HG03139 (cell line): ENCODE data around the gene GULP1.
"Not testable (repeated sequence)": the region's sequence is repeated elsewhere in the genome, so short reads cannot be mapped to it uniquely, and the experiment has no call there.

ENCODE experiments used
- ATAC-seq: cut with Tn5 transposase; IDR thresholded peaks from one replicate; pipeline ENCODE4 v1.9.1; 2021; ENCODE audit not compliant: unreplicated experiment

GULP1 gene

DNA sequence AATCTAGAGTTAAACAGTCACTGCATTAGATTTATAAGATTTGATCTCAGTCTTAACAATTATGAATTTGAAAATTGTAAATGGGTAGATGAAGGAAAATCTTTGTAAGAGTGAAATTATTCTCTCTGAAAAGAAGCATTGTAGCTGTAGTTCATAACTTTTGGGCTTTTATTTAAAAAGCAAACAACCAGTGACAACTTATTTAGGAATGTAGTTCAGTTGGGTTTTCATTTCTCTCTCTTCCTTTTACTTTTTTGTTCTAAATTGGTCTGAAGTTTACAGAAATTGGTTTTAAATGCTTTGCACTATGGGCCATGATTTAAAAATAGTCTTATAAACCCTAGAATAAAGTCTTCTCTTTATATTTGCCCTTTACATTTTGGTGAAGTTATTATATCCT lies 296.6 kb downstream of the GULP1 start:
- ATAC-seq: no peak

DNA sequence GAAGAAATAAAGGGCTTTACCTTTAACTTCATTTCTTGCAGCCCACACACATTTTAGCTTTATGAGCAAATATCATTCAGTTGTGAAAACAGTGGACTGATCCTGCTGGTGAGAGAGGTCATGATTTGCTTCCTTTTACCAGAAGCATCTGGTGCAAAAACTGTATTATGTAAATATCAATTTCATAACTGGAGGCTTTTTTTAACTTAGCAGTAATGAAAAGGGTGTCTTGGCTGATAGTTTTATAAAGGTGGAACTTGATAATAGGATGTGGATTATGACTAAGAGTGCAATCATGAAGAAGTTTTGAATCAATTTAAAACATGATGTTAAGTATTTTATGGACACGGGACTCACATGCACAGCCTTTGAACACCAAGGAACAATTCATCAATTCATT lies 304.4 kb downstream of the GULP1 start:
- ATAC-seq: no peak

GRCh38 chr2:188598551-188598950 lies 306.9 kb downstream of the GULP1 start:
- ATAC-seq: no peak

GRCh38 chr2:188599140-188599539 lies 307.5 kb downstream of the GULP1 start:
- ATAC-seq: no peak

- ATAC-seq: no peak
Observed at GRCh38 chr2:188600536-188601210, 309.0 kb downstream of the GULP1 start.

- no peak for ATAC-seq
Observed at GRCh38 chr2:188601391-188601790, 309.7 kb downstream of the GULP1 start.

GRCh38 chr2:188601927-188602326 lies 310.3 kb downstream of the GULP1 start:
- no peak for ATAC-seq

GRCh38 chr2:188604579-188604978 lies 312.9 kb downstream of the GULP1 start:
- no peak for ATAC-seq

DNA sequence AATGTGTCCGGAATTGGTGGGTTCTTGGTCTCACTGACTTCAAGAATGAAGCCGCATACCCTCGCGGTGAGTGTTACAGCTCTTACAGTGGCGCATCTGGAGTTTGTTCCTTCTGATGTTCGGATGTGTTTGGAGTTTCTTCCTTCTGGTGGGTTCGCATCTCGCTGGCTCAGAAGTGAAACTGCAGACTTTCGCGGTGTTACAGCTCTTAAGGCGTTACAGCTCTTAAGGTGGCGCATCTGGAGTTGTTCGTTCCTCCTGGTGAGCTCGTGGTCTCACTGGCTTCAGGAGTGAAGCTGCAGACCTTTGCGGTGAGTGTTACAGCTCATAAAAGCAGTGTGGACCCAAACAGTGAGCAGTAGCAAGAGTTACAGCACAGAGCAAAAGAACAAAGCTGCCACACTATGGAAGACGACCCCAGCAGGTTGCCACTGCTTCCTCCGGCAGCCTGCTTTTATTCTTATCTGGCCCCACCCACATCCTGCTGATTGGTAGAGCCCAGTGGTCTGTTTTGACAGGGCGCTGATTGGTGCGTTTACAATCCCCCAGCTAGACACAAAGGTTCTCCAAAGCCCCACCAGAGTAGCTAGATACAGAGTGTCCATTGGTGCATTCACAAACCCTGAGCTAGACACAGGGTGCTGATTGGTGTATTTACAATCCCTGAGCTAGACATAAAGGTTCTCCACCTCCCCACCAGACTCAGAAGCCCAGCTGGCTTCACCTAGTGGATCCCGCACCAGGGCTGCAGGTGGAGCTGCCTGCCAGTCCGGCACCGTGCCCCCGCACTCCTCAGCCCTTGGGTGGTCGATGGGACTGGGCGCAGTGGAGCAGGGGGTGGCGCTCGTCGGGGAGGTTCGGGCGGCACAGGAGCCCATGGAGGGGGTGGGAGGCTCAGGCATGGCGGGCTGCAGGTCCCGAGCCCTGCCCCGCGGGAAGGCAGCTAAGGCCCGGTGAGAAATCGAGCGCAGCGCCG lies 314.2 kb downstream of the GULP1 start:
- ATAC-seq: not testable (repeated sequence)

- ATAC-seq: not testable (repeated sequence)
Observed at GRCh38 chr2:188606596-188606995, 314.9 kb downstream of the GULP1 start.

GRCh38 chr2:188607501-188607900 lies 315.8 kb downstream of the GULP1 start:
- no peak for ATAC-seq

DNA sequence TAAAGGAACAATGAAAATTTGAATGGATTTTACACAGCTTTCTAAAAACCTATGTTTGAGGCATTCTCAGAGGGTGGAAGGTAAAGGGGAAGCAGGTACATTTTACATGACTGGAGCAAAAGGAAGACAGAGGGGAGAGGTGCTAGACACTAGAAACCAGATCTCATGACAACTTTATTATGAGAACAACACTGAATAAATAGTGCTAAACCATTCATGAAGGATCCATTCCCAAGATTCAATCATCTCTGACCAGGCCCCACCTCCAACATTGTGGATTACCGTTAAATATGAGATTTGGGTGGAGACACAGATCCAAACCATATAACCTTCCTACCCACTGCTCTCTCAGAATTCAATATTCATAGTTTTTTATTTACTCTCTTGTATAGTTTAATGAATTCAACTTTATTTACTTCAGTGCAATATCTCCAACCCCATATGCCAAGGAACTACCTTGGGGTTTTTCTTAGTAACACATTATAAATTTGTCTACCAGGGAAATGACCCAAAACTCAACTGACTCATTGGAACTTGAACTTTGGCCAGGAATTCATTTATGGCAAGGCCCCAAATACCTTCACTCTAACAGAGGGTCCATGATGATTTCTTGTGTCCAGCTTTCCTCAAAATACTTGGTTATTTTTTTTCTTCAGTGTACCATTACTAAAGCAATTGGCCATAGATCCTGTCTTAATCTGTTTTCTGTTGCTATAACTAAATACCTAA lies 317.8 kb downstream of the GULP1 start:
- ATAC-seq: no peak

GRCh38 chr2:188610050-188610444 lies 318.4 kb downstream of the GULP1 start:
- no peak for ATAC-seq

- no peak for ATAC-seq
Observed at GRCh38 chr2:188610827-188611226, 319.2 kb downstream of the GULP1 start.

DNA sequence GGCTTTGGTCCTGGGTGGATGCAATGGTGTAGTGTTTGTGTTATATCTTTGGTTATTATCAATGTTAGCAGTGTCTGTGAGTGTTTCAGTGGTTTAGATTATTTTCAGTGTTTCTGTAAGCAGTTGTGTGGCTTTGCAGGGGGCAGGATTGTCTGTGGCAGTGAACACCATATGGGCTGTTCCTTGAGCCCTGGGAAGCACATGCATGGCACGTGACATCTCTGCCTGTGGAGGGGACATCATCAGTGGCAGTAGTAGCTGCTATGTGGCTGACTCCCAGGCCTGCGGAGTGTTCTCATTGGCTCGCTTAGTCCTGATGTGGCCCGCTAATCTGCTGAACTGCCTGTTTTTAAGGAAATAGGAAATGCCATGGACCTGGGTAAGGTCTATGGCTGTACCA lies 327.5 kb downstream of the GULP1 start:
- ATAC-seq: no peak

DNA sequence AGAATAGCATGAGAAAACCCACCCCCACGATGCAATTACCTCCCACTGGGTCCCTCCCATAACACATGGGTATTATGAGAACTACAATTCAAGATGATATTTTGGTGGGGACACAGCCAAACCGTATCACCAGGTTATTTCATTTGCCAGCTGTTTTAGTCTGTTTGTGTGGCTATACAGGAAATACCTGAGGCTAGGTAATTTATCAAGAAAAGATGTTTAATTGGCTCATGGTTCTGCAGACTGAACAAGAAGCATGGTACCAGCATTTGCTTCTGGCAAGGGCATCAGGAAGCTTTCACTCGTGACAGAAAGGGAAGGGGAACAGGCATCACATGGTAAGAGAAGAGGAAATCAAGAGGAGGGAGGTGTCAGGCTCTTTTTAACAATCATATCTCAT lies 329.2 kb downstream of the GULP1 start:
- ATAC-seq: no peak

GRCh38 chr2:188622601-188623260 lies 331.1 kb downstream of the GULP1 start:
- no peak for ATAC-seq

- ATAC-seq: no peak
Observed at GRCh38 chr2:188623995-188624643, 332.4 kb downstream of the GULP1 start.

DNA sequence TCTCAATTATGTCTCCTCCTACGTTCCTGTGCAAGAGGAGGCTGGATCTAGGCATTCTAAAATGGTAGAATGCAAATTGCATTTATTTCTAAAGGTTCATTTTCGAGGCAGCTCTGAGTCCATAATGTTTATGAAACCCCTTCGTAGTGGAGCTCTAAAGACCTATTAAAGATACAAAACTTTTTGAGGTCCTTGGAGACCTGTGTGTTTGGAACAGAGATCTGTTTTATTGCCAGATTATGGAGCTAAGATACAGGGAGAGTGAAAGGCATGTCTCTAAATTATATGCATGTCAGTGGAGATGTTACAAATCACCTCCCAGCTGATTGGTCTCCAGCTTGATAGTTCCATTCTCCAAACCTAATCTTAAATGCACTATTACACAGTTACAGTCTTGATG lies 335.8 kb downstream of the GULP1 start:
- ATAC-seq: no peak

GRCh38 chr2:188628989-188629752 lies 337.5 kb downstream of the GULP1 start:
- ATAC-seq: no peak
